Esophagus muscularis mucosa (tissue), 4 donors: ENCODE data around the gene PTGES3L.

Source experiments
- EP300 ChIP-seq: sonication (generic); formaldehyde crosslinking; IDR thresholded peaks from one replicate; pipeline ENCODE4 v1.6.1; 2017; ENCODE audit warnings: antibody characterized with exemption
- POLR2A ChIP-seq: fragments of 450-650 bp; IDR thresholded peaks from one replicate; pipeline ENCODE4 v1.6.1; 2017; ENCODE audit warnings: antibody characterized with exemption, moderate library complexity, mild to moderate bottlenecking, low read depth
- POLR2AphosphoS5 ChIP-seq, 2 donors: sonication (generic); formaldehyde crosslinking; IDR thresholded peaks; one replicate each; pipeline ENCODE4 v1.6.1; 2017; ENCODE audit warnings: antibody characterized with exemption in 2 of 2
- TF ChIP-seq, protein P1 (sequence below), 3 experiments: fragments of 200-600 bp in 2 of 3; fragments of 450-650 bp in 1 of 3; sonication (generic) in 2 of 3; IDR thresholded peaks; one replicate each; pipeline ENCODE4 v1.5.1; 2017 to 2019; ENCODE audit warnings: antibody characterized with exemption in 3 of 3, mild to moderate bottlenecking in 2 of 3, moderate library complexity in 1 of 3

DNA sequence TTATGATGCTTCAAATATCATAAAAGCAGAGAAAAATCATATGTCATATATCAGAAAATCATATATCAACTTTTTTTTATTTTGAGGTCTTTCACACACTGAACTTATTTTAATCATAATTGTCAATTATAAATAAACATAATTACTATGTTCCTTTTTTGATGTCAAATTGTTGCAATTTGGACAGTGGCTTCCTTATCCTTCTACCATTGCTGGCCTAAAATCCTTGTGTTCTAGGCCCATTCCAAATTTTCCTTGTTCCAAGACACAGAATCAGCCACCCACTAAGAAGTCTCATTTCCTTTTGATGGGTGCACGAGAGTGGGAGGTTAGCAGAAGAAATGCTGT lies 50.4 kb downstream of the PTGES3L start:
- TF ChIP-seq, protein P1, sequence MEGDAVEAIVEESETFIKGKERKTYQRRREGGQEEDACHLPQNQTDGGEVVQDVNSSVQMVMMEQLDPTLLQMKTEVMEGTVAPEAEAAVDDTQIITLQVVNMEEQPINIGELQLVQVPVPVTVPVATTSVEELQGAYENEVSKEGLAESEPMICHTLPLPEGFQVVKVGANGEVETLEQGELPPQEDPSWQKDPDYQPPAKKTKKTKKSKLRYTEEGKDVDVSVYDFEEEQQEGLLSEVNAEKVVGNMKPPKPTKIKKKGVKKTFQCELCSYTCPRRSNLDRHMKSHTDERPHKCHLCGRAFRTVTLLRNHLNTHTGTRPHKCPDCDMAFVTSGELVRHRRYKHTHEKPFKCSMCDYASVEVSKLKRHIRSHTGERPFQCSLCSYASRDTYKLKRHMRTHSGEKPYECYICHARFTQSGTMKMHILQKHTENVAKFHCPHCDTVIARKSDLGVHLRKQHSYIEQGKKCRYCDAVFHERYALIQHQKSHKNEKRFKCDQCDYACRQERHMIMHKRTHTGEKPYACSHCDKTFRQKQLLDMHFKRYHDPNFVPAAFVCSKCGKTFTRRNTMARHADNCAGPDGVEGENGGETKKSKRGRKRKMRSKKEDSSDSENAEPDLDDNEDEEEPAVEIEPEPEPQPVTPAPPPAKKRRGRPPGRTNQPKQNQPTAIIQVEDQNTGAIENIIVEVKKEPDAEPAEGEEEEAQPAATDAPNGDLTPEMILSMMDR (IDR thresholded peaks at IDR 0.05): no peak
- TF ChIP-seq POLR2A: no peak
- no peak for TF ChIP-seq EP300
- no peak for TF ChIP-seq POLR2AphosphoS5 (IDR thresholded peaks at IDR 0.05)
